BE2C (cell line): Measurements from ENCODE around the gene POLR3K.
"Not testable (repeated sequence)": the region's sequence is repeated elsewhere in the genome, so short reads cannot be mapped to it uniquely, and the experiment has no call there.

ENCODE experiments used
- DNase-seq: peaks from one replicate; pipeline ENCODE4 v3.0.0-alpha.2; 2020
- H3K27me3 ChIP-seq: fragments of 250-450 bp; sonication (Bioruptor Pico); 2 replicates; pipeline ENCODE4 v1.5.1; 2020; ENCODE audit warnings: mild to moderate bottlenecking
- H3K36me3 ChIP-seq: fragments of 250-450 bp; sonication (Bioruptor Pico); 2 replicates; pipeline ENCODE4 v1.5.1; 2020; ENCODE audit warnings: mild to moderate bottlenecking
- H3K4me1 ChIP-seq: fragments of 250-450 bp; sonication (Bioruptor Pico); 2 replicates; pipeline ENCODE4 v1.5.1; 2020
- H3K4me3 ChIP-seq: 2 replicates; pipeline ENCODE4 v1.5.1; 2011; ENCODE audit warnings: low read depth, low read length
- H3K9me3 ChIP-seq: fragments of 250-450 bp; sonication (Bioruptor Pico); 2 replicates; pipeline ENCODE4 v1.5.1; 2020
- TF ChIP-seq, protein P1 (sequence below): IDR thresholded peaks from 2 replicates; pipeline ENCODE4 v1.5.1; 2012; ENCODE audit warnings: mild to moderate bottlenecking, low read depth, low read length

Gene POLR3K

DNA sequence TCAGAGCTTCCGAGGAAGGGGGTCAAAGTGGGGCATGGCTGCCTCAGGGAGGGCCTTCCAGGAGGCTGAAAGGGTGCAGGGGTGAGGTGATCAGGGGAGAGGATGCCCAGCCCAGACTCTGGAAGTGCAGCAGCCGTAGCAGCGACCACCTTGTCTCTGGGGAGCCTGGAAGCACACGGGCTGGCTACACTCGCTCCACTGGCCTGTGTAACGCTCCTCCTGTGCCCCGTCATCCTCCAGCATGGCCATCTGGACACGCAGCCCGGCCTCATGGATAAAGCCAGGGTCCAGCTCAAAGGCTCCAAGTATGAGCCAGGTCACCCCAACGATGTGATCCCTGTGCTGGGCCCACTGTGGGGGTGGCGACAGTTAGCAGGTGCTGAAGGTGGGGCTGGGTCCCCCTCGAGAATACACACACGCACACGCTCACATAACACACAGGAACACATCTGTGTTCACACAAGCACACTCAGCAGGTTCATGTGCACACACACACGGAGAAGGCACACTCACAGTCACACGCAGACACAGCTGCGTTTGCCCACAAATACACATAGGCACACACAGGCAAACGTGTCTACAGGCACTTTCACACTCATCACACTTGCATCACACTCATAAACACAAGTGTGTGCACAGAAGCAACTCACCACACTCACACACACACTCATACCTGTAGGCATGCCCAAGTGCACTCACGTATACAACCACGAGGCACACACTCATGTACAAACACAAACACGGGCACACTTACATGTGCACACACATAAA, 19.3 kb downstream of the POLR3K start:
- Histone ChIP-seq H3K27me3 (no peaks in the 10 kb centered on the region), H3K4me1 (peaks cover 8% of the 10 kb centered on the region; the same call in 1 of the 2 replicates), H3K4me3 (no peak overlapping the region), H3K36me3 (no peaks in the 10 kb centered on the region; the same call in 1 of the 2 replicates), H3K9me3 (no peaks in the 10 kb centered on the region)
- no peak for DNase-seq
- TF ChIP-seq, protein P1, sequence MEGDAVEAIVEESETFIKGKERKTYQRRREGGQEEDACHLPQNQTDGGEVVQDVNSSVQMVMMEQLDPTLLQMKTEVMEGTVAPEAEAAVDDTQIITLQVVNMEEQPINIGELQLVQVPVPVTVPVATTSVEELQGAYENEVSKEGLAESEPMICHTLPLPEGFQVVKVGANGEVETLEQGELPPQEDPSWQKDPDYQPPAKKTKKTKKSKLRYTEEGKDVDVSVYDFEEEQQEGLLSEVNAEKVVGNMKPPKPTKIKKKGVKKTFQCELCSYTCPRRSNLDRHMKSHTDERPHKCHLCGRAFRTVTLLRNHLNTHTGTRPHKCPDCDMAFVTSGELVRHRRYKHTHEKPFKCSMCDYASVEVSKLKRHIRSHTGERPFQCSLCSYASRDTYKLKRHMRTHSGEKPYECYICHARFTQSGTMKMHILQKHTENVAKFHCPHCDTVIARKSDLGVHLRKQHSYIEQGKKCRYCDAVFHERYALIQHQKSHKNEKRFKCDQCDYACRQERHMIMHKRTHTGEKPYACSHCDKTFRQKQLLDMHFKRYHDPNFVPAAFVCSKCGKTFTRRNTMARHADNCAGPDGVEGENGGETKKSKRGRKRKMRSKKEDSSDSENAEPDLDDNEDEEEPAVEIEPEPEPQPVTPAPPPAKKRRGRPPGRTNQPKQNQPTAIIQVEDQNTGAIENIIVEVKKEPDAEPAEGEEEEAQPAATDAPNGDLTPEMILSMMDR = no peak

- not testable (repeated sequence) for H3K9me3 ChIP-seq, DNase-seq, H3K27me3 ChIP-seq, H3K4me1 ChIP-seq, H3K4me3 ChIP-seq, H3K36me3 ChIP-seq
Measured at GRCh38 chr16:33154-33876, 20.1 kb downstream of the POLR3K start.

GRCh38 chr16:30627-31026, 22.8 kb downstream of the POLR3K start:
- not testable (repeated sequence) for DNase-seq, H3K27me3 ChIP-seq, H3K4me1 ChIP-seq, H3K9me3 ChIP-seq, H3K36me3 ChIP-seq, H3K4me3 ChIP-seq

DNA sequence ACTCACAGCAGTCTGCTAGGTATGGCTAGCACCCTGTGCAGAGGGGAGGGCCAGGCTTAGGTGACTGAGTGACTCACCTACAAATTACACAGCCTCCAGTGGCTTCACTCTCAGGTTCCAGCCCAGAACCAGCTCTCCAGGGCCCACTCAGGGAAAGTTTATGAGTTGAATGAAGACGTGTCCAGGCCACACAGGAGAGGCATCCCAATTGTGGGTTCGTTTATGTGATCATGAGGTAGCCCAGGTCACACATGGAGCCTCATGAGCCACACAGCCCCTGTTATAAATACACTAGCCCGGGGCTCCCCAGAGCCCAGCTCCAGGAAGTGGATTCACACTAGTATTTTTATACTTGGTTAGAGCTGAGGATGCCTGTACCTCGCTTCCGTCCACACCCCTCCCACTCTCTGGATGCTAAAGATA, 27.5 kb downstream of the POLR3K start:
- not testable (repeated sequence) for H3K36me3 ChIP-seq, H3K9me3 ChIP-seq, H3K27me3 ChIP-seq, H3K4me3 ChIP-seq, DNase-seq, H3K4me1 ChIP-seq

DNA sequence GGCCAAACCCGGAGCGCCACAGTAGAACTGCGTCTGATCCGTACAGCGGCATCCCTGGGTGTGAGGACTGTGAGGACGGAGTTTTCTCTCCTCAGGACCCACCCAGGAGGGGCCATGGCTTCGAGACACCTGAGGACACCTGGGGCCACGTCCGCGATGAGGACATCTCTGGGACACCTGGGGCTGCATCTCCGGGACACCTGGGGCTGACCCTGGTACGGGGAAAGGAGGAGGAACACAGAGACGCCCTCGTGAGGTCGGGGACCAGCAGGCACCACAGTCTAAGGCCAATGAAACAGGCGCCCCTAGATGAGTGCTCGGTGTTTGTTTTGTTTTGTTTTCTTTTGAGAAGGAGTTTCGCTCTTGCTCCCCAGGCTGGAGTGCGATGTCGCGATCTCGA, 29.3 kb downstream of the POLR3K start:
- not testable (repeated sequence) for H3K9me3 ChIP-seq, H3K4me3 ChIP-seq, H3K27me3 ChIP-seq, H3K36me3 ChIP-seq, DNase-seq, H3K4me1 ChIP-seq

DNA sequence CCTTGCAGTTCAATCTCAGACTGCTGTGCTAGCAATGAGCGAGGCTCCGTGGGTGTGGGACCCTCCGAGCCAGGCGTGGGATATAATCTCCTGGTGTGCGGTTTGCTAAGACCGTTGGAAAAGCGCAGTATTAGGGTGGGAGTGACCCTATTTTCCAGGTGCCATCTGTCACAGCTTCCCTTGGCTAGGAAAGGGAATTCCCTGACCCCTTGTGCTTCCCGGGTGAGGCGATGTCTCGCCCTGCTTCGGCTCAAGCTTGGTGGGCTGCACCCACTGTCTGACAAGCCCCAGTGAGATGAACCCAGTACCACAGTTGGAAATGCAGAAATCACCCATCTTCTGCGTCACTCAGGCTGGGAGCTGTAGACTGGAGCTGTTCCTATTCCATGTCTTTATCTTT, 32.5 kb downstream of the POLR3K start:
- not testable (repeated sequence) for H3K4me3 ChIP-seq, H3K4me1 ChIP-seq, DNase-seq

DNA sequence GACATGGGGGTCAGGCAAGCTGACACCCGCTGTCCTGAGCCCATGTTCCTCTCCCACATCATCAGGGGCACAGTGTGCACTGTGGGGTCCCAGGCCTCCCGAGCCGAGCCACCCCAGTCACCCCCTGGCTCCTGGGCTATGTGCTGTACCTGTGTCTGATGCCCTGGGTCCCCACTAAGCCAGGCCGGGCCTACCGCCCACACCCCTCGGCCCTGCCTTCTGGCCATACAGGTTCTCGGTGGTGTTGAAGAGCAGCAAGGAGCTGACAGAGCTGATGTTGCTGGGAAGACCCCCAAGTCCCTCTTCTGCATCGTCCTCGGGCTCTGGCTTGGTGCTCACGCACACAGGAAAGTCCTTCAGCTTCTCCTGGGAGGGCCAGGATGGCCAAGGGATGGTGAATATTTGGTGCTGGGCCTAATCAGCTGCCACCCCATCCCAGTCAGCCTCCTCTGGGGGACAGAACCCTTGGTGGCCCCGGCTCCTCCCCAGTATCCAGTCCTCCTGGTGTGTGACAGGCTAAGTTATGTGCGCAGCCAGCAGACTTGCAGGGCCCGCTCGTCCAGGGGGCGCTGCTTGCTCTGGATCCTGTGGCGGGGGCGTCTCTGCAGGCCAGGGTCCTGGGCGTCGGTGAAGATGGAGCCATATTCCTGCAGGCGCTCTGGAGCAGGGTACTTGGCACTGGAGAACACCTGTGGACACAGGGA, 36.2 kb downstream of the POLR3K start:
- H3K36me3 ChIP-seq, DNase-seq: not testable (repeated sequence)

More for the DNA sequence above, 32.5 kb downstream of the POLR3K start:
- not testable (repeated sequence) for H3K9me3 ChIP-seq, H3K36me3 ChIP-seq, H3K27me3 ChIP-seq

GRCh38 chr16:10772-11171, 42.6 kb downstream of the POLR3K start:
- DNase-seq = peak; percentile 79
- H3K4me1 ChIP-seq, H3K36me3 ChIP-seq, H3K9me3 ChIP-seq, H3K4me3 ChIP-seq, H3K27me3 ChIP-seq: not testable (repeated sequence)
- TF ChIP-seq, protein P1 = peak; percentile 37

More for the DNA sequence above, 36.2 kb downstream of the POLR3K start:
- H3K27me3 ChIP-seq, H3K9me3 ChIP-seq, H3K4me1 ChIP-seq, H3K4me3 ChIP-seq: not testable (repeated sequence)
